Neutrophil (primary cell): Measurements from ENCODE around the gene MYL6.
A peak's percentile ranks its signal among the peaks of the same experiment; 100 is the strongest.

Experiments
- H3K27ac ChIP-seq: fragments of 200-600 bp; sonication (generic); 2 replicates; pipeline ENCODE4 v1.5.1; 2016; ENCODE audit warnings: mild to moderate bottlenecking, moderate library complexity
- H3K27me3 ChIP-seq: fragments of 200-600 bp; sonication (generic); 2 replicates; pipeline ENCODE4 v1.6.0; 2016; ENCODE audit warnings: mild to moderate bottlenecking
- H3K36me3 ChIP-seq: fragments of 200-600 bp; sonication (generic); 2 replicates; pipeline ENCODE4 v1.5.1; 2017
- H3K4me1 ChIP-seq, 2 experiments: fragments of 200-600 bp in 1 of 2; sonication (generic) in 1 of 2; 1 replicate in 1 of 2; 2 replicates in 1 of 2; pipeline versions ENCODE4 v1.5.1 to v1.6.1; 2013 to 2016; ENCODE audit warnings: low read depth in 1 of 2, low read length in 1 of 2, mild to moderate bottlenecking in 1 of 2, moderate library complexity in 1 of 2; ENCODE audit not compliant: control insufficient read depth in 1 of 2, insufficient read depth in 1 of 2
- H3K4me3 ChIP-seq, 2 experiments: fragments of 200-600 bp in 1 of 2; sonication (generic) in 1 of 2; 1 replicate in 1 of 2; 2 replicates in 1 of 2; pipeline ENCODE4 v1.5.1; 2013 to 2016; ENCODE audit warnings: low read depth in 1 of 2, low read length in 1 of 2, mild to moderate bottlenecking in 1 of 2, moderate library complexity in 1 of 2
- H3K9me3 ChIP-seq: fragments of 200-600 bp; sonication (generic); 2 replicates; pipeline ENCODE4 v1.5.1; 2016
- TF ChIP-seq, protein P1 (sequence below): fragments of 200-600 bp; sonication (generic); IDR thresholded peaks from 2 replicates; pipeline ENCODE4 v1.5.1; 2016; ENCODE audit warnings: antibody characterized with exemption

MYL6 gene

DNA sequence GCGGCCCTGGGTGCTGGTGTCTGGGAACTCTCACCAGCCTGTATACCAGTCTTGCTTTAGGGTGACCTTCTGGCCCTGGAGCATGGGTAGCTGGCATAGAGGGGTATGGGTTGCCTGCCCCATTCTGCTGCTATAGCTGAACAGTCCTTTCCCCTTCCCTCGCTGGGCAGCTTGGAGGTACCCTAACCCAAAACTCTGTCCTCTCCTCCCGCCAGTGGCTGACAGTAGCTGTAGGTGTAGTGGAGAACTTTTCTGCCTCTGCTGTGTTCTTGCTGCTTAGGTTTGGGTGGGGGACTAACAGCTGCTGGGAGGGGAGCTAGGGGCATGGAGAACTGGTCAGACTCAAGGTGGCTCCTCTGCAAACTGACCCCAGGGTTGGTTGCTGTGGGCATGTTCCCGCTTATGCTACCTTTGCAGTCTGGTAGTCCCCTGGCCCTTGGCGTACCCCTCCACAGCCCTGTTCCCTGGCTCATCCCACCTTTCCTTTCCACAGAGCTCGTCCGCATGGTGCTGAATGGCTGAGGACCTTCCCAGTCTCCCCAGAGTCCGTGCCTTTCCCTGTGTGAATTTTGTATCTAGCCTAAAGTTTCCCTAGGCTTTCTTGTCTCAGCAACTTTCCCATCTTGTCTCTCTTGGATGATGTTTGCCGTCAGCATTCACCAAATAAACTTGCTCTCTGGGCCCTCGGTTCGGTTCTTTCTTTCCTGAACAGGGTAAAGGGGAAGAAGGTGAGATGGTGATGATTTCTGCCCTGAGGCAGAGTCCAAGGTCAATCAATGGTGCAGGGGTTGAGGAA is 2.9 kb downstream of the MYL6 start:
- Histone ChIP-seq H3K27ac (peak overlapping the region; percentile 96), H3K9me3 (no peaks in the 10 kb centered on the region), H3K36me3 (peaks cover 66% of the 10 kb centered on the region), H3K27me3 (no peaks in the 10 kb centered on the region), H3K4me3 (peak overlapping the region; percentile 67 to 99), H3K4me1 (peaks cover 44 to 50% of the 10 kb centered on the region in 2 experiments)
- TF ChIP-seq, protein P1, sequence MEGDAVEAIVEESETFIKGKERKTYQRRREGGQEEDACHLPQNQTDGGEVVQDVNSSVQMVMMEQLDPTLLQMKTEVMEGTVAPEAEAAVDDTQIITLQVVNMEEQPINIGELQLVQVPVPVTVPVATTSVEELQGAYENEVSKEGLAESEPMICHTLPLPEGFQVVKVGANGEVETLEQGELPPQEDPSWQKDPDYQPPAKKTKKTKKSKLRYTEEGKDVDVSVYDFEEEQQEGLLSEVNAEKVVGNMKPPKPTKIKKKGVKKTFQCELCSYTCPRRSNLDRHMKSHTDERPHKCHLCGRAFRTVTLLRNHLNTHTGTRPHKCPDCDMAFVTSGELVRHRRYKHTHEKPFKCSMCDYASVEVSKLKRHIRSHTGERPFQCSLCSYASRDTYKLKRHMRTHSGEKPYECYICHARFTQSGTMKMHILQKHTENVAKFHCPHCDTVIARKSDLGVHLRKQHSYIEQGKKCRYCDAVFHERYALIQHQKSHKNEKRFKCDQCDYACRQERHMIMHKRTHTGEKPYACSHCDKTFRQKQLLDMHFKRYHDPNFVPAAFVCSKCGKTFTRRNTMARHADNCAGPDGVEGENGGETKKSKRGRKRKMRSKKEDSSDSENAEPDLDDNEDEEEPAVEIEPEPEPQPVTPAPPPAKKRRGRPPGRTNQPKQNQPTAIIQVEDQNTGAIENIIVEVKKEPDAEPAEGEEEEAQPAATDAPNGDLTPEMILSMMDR: no peak

DNA sequence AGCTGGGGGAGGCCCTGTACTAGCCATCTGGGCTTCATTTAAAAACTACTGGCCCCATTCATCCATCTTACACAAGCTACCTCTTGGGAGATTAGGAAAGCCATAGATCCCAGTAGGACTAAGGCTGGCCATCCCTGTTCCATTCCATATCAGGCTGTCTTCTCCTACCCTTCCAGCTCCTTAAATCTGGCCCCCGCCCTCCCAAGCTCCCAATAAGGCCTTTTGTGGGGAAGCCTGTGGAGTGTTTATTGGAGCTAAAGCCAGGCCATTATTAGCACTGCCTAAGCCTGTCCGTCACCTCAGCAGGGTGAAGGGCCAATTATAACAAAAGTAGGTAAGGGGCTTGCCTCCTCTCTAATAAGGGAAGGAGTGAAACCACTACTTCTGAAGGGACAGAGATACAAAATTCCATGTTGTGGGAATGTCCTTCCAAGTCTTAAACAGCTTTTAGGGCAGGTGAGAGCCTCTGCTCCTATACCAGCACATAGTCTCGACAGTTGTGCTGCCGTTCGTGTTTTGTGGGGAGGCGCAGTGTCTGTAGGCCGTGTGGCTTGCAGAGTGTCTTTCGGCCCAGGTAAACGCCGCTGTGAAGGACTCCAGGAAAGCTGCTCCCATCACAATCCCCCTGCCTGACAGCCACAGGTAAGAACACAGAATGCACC is 3.7 kb downstream of the MYL6 start:
- Histone ChIP-seq H3K27ac (peak overlapping the region; percentile 96), H3K27me3 (no peaks in the 10 kb centered on the region)

DNA sequence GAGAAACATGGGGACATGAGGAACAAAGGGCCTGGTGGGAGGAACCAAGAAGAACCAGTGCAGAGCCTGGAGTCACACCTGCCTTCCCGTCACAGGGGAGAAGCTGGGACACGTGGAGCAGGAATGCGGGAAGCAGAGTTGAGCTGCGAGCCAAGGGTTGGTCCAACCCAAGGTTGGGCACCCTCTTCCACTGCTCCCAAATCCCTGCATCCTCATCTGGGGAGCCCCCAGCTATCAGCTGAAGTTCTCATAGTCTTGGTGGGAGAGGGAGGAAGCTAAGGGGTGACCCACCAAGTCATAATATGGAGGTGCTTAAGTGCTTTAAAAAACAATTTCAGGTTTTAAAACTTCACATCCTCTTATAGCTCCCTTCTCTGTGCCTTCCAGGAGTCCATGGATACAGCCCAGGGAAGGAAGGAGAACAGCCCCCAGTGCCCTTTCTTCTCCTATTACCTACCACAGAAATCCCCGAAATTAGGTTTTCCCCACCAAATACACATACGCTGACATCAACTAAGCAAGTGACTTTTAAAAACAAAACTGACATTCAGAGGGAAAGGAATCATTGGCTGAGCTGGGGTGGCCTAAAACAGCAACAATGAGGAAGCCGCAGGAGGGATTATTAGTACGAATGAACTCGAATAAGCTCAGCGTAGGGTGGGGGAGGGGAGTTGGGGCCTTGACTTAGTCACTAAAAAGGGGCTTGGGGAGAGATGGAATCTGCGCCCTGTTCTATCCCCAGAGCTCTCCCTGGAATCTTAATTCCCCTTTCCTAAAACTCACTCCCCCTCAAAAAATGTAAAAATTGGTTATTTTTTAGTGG is 4.5 kb downstream of the MYL6 start:
- no peaks in the 10 kb centered on the region for H3K27me3 ChIP-seq
- peak overlapping the region; percentile 48 for H3K27ac ChIP-seq
- TF ChIP-seq, protein P1: no peak
- H3K4me1 ChIP-seq: peaks cover 33 to 36% of the 10 kb centered on the region in 2 experiments
- no peak overlapping the region for H3K4me3 ChIP-seq
- H3K36me3 ChIP-seq: peaks cover 81% of the 10 kb centered on the region
- no peaks in the 10 kb centered on the region for H3K9me3 ChIP-seq

More for the DNA sequence above, 3.7 kb downstream of the MYL6 start:
- no peak overlapping the region for H3K4me3 ChIP-seq
- TF ChIP-seq, protein P1: no peak
- H3K9me3 ChIP-seq: no peaks in the 10 kb centered on the region
- peaks cover 42 to 45% of the 10 kb centered on the region in 2 experiments for H3K4me1 ChIP-seq
- peaks cover 73% of the 10 kb centered on the region for H3K36me3 ChIP-seq

DNA sequence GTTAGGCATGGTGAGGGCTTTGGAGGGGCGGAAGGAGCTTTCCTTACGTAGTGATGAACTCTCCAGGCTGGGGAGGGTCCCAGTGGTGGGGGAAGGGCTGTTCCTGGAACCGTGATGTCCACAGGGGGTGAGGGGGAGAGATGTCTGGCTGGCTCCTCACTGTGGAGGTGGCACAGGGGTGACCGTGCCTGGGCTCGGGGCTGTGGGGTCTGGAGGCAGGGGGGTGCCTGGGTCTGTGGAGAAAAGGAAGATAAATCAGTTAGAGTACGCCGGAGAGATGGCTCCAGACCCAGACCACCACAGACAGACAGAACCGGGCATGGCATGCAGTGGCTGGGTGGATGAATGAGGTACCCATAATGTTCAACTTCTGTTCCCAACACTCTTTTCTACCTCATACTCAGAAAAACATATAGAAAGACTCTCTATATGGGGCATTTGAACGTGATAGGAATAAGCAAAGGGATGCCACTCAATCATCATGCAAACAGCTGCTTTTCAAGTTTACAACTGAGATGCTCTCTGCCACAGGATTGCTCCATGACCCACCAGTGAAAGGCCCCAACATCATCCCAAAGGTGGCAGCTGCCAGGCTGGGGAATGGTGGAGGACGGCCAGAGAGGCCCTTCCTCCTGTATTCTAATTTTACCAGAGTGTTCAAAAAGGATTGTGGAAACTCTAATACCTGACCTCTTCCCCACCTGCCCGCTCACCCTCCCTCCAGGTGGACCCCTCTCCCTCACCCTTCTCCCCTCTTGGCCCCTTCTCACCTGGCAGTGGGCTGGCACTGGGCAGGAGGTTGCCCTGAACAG is 5.6 kb downstream of the MYL6 start:
- Histone ChIP-seq H3K4me3 (no peak overlapping the region), H3K36me3 (peaks cover 90% of the 10 kb centered on the region), H3K4me1 (peaks cover 32% of the 10 kb centered on the region in 2 experiments), H3K27me3 (no peaks in the 10 kb centered on the region), H3K9me3 (no peaks in the 10 kb centered on the region), H3K27ac (peak overlapping the region; percentile 50)
- TF ChIP-seq, protein P1: no peak

DNA sequence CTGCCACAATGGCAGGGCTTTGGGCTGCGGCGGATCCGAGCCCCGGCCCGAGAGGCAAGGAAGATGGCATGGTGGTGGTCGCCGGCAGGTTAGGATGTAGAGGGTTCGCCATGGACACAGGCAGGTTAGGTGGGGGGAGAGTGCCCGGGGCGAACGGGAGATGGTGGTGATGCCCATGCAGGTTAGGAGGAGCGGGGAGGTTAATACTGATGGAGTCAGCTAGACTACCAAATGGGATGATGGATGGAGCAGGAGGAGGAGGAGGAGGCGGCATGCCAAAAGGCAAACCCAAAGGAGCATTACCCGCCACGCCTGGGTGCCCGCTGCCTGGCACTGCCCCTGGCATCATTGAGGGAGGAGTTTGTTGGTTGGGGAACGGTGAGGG is 6.2 kb downstream of the MYL6 start:
- H3K36me3 ChIP-seq: peaks cover 96% of the 10 kb centered on the region
- no peaks in the 10 kb centered on the region for H3K27me3 ChIP-seq
- no peaks in the 10 kb centered on the region for H3K9me3 ChIP-seq
- TF ChIP-seq, protein P1: no peak
- no peak overlapping the region for H3K4me3 ChIP-seq
- peaks cover 26% of the 10 kb centered on the region in 2 experiments for H3K4me1 ChIP-seq
- peak overlapping the region; percentile 50 for H3K27ac ChIP-seq
